ENCODE data around the gene STS.

DNA sequence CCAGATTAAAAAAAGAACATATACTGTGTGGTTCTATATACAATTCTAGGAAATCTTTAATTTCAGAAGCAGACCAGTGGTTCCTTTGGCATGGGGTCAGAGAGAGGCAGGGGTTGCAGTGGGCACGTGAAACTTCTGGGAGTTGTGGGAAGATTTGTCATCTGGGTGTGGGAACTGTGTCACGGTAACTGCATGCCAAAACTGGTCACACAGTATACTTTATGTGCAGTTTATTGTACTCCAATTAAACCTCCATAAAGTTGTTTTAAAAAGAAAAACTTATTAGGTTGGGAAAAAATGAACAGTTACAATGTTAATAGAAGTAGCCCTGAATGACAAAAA is 26.7 kb upstream of the STS start:
- TF ChIP-seq EZH2 (IDR thresholded peaks at IDR 0.05) (no peak), CTCF (IDR thresholded peaks at IDR 0.05) (no peak), EZH2phosphoT487 (IDR thresholded peaks at IDR 0.05) (no peak)

Measured in neural progenitor cell (in vitro differentiated cells).